GM12874 (cell line): ENCODE measurements around the gene RSRP1.
"Not testable (repeated sequence)": the region's sequence is repeated elsewhere in the genome, so short reads cannot be mapped to it uniquely, and the experiment has no call there.

ENCODE experiments used
- TF ChIP-seq, protein P1 (sequence below): IDR thresholded peaks from 2 replicates; pipeline ENCODE4 v1.5.1; 2011; ENCODE audit warnings: low read depth, mild to moderate bottlenecking, control low read depth, low read length, moderate library complexity; ENCODE audit not compliant: insufficient read depth

Gene RSRP1, protein sequence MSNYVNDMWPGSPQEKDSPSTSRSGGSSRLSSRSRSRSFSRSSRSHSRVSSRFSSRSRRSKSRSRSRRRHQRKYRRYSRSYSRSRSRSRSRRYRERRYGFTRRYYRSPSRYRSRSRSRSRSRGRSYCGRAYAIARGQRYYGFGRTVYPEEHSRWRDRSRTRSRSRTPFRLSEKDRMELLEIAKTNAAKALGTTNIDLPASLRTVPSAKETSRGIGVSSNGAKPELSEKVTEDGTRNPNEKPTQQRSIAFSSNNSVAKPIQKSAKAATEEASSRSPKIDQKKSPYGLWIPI

DNA sequence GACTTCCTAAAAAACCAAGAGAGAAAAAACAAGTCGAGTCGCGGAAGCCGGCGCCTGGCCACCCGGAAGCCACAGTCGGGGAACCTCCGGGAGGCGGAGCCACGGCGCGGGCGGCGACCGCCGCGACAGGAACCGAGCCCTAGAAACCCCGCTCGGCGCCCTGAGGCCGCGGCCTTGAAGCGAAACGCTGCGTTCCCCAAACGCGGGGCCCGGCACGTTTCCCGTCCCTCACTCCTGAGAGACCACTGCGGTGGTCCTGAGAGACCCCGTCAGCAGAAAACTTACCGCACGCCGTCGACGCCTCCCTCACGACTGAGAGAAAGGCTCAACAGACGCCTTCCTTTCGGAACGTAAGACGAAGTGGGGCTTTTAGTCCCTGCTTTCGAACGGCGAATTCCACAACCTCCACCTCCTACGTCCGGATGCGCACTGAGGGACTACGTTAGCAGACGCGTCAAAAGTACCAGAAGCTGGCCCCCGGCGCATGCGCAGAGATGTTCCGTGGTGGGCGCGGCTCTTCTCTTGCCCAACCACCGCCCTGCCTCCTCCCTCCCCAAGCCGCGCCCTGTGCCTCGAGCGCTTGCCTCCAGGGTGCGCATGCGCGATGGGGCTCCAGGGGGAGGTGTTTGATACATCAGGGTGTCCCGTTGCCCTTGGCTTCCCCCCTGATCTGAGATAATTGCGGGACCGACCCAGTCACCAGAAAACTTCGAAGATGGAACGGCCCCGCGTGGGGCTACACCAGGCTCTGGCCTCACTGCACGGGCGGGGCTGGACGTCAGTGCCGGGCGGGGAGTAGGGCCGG, at the start of gene RSRP1:
RSRP1 (minus strand) TSS at position 431 of the 805 bp plus-strand sequence. CDS start 491 bp downstream, outside the sequence.
- TF ChIP-seq, protein P1, sequence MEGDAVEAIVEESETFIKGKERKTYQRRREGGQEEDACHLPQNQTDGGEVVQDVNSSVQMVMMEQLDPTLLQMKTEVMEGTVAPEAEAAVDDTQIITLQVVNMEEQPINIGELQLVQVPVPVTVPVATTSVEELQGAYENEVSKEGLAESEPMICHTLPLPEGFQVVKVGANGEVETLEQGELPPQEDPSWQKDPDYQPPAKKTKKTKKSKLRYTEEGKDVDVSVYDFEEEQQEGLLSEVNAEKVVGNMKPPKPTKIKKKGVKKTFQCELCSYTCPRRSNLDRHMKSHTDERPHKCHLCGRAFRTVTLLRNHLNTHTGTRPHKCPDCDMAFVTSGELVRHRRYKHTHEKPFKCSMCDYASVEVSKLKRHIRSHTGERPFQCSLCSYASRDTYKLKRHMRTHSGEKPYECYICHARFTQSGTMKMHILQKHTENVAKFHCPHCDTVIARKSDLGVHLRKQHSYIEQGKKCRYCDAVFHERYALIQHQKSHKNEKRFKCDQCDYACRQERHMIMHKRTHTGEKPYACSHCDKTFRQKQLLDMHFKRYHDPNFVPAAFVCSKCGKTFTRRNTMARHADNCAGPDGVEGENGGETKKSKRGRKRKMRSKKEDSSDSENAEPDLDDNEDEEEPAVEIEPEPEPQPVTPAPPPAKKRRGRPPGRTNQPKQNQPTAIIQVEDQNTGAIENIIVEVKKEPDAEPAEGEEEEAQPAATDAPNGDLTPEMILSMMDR, result no peak

DNA sequence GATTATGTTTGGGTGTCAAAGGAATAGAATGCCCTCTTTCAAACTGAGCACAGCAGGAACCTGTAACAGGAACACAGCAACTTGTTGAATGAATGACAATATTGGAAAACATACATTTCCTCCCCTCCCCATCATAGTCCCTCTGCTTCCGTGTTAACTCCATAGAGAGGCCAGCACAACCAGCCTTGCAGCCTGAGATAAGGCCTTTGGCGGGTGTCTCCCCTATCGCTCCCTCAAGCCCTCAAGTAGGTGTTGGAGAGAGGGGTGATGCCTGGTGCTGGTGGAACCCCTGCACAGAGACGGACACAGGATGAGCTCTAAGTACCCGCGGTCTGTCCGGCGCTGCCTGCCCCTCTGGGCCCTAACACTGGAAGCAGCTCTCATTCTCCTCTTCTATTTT, 25.0 kb upstream of the RSRP1 start, which contains the start of gene RHD:
RHD (plus strand) TSS at position 272 of the 400 bp plus-strand sequence; CDS start at position 311, 39 bp downstream.
- TF ChIP-seq, protein P1, result not testable (repeated sequence)

DNA sequence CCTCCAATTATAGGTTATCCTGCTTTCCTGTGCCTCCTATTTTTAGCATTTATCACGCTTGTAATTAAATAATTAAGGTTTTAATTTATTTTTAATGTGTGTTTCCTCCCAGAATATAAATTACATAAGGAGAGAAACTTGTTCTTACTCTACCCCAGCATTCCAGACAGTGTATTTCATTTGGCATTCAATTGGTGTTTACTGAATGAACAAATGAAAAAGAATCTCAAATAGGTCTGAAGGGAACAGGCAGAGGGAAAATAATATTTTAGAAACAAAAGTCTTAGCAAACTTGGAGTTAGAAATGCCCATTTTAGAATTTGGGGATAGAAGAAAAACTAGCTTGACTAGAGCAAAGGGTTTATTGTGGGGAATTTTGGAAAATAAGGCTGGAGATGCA, 9.9 kb upstream of the RSRP1 start:
- TF ChIP-seq, protein P1, result no peak

DNA sequence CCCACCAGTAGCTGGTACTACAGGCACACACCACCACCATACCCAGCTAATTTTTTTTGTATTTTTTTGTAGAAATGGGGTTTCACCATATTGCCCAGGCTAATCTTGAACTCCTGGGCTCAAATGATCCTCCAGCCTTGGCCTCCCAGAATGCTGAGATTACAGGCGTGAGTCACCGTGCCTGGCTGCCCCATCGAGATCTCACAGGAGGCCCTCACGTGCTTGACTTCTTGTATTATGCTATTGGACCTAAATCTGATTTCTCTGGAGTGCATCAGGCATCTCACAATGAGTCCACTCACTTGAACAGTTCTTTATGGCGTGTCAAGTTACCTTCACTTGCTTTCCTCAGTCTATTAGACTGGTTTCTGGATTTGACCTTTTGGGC, 9.3 kb upstream of the RSRP1 start:
- TF ChIP-seq, protein P1, result no peak

DNA sequence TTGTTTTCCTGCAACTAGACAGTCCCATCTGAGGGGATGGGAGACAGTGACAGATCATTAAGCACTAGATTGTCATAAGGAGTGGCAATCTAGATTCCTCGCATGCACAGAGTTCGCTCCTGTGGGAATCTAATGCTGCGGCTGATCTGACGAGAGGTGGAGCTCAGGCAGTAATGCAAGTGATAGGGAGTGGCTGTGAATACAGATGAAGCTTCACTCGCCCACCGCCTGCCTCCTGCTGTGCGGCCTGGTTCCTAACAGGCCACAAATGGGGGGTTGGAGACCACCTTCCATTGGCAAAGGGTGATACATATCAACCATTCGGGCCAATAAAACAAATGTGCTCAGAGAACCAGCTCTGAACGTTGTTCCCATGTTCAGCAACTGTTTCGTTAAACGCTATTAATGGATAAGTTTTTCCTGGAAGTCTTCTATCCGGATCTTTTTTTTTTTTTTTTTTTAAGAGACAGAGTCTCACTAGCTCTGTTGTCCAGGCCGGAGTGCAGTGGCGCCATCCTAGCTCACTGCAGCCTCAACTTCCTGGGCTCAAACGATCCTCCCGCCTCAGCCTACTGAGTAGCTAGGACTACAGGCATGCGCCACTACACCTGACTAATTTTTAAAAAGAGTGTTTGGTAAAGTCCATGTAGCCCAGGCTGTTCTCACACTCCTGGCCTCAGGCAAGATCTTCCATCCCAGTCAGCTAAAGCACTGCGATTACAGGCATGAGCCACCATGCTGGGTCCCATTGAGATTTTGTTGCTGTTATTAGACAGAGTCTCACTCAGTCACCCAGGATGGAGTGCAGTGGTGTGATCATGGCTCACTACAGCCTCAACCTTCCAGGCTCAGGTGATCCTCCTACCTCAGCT, 8.7 kb upstream of the RSRP1 start:
- TF ChIP-seq, protein P1, result no peak

DNA sequence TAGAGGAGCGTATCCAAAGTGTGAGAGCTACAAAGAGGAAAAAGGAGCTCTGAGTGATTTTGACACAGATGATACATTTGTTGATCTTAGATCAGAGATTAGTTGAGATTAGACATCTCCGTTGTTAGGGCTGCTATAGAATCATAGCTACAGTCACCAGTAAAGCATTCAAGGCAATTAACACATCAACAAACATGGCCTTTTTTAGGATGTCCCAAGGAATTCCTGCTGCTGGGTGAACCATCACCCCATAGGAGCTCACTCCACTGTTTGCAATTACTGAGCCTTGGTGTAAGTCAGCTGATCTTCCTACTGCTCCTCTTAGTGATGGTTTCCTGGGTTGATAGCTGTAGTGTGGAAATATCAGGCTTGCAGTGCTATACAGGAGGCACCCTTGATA, 6.7 kb upstream of the RSRP1 start:
- TF ChIP-seq, protein P1, result no peak
